ENCODE results near the gene KLHDC8A.
"Not testable (repeated sequence)": the region's sequence is repeated elsewhere in the genome, so short reads cannot be mapped to it uniquely, and the experiment has no call there.

KLHDC8A gene

GRCh38 chr1:205317311-205317917, 39.3 kb downstream of the KLHDC8A start:
- DNase-seq: no peak

- no peak for DNase-seq
These were observed 40.6 kb downstream of the KLHDC8A start for GRCh38 chr1:205316161-205316566.

- no peak for DNase-seq
These were observed 41.6 kb downstream of the KLHDC8A start for GRCh38 chr1:205315008-205315618.

- DNase-seq: no peak
These were observed 43.0 kb downstream of the KLHDC8A start for GRCh38 chr1:205313563-205314308.

- DNase-seq: no peak
These were observed 43.7 kb downstream of the KLHDC8A start for GRCh38 chr1:205312866-205313562.

- DNase-seq: no peak
These were observed 45.6 kb downstream of the KLHDC8A start for GRCh38 chr1:205310976-205311704.

GRCh38 chr1:205309741-205310140, 47.0 kb downstream of the KLHDC8A start:
- no peak for DNase-seq

- DNase-seq: no peak
These were observed 49.7 kb downstream of the KLHDC8A start for GRCh38 chr1:205306929-205307566.

- no peak for DNase-seq
These were observed 52.0 kb downstream of the KLHDC8A start for GRCh38 chr1:205304695-205305070.

- no peak for DNase-seq
These were observed 52.6 kb downstream of the KLHDC8A start for GRCh38 chr1:205304046-205304694.

- DNase-seq: no peak
These were observed 53.4 kb downstream of the KLHDC8A start for GRCh38 chr1:205303247-205303888.

- DNase-seq: no peak
These were observed 54.7 kb downstream of the KLHDC8A start for GRCh38 chr1:205301842-205302588.

- peak; percentile 70 for DNase-seq
These were observed 55.4 kb downstream of the KLHDC8A start for GRCh38 chr1:205301205-205301821.

GRCh38 chr1:205300149-205300548, 56.6 kb downstream of the KLHDC8A start:
- no peak for DNase-seq

- peak; percentile 88 for DNase-seq
These were observed 58.3 kb downstream of the KLHDC8A start for GRCh38 chr1:205298191-205298994.

GRCh38 chr1:205297546-205298177, 59.1 kb downstream of the KLHDC8A start:
- not testable (repeated sequence) for DNase-seq

GRCh38 chr1:205296154-205296553, 60.6 kb downstream of the KLHDC8A start:
- no peak for DNase-seq

- DNase-seq: no peak
These were observed 61.8 kb downstream of the KLHDC8A start for GRCh38 chr1:205294934-205295333.
